ENCODE results near the gene HOXB8.

HOXB8 gene

DNA sequence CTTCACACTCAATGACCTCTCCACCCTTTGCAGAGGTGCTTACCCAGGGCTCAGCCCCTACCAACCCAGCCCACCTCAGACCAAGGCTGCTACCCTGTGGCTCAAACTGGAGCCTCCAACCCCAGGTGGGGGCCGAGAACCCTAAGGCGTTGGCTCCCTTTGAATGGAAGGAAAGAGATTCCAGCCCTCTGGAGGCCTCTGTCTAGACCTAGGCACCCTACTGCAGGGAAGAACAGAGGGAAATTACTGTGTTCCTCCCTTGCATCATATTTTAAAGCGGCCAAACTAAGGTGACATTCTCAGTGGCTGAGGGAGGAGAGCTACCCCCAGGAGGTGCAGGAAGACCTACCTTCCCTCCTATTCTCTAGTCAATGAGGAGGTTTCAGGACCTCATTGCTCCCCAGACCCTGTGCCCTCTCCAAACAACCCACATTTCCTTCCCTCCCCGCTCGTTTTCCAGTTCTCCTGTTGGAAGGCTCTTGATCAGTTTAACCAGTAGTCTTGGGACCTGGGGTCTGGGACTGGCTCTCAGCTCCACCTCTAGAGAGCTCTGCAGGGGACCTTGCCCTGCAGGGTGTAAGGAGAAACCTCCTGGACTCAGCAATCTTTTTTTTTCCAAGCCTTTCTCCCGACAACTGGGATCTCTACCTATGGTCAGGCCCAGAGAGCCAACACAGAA is 5.5 kb upstream of the HOXB8 start:
- Histone ChIP-seq H3K18ac (ENCODE audit: low read depth in 1 of 2, low read length in 2 of 2) (peak overlapping the region; percentile 88), H3K9me3 (ENCODE audit: control insufficient read depth, low read length) (no peaks in the 10 kb centered on the region), H2BK15ac (ENCODE audit: low read depth, poor library complexity, severe bottlenecking) (no peak overlapping the region), H3K4me3 (ENCODE audit: insufficient read depth in 1 of 2, low read depth in 1 of 2, low read length in 2 of 2) (no peak overlapping the region), H3K4ac (ENCODE audit: low read depth in 1 of 2, low read length in 2 of 2) (peak overlapping the region; percentile 42 to 93), H3K9ac (ENCODE audit: low read length) (no peak overlapping the region), H4K8ac (ENCODE audit: low read length) (peak overlapping the region; percentile 81), H3K79me1 (replicated peaks; ENCODE audit: low read length, poor library complexity, severe bottlenecking) (no peaks in the 10 kb centered on the region), H2AFZ (ENCODE audit: low read depth, low read length) (no peak overlapping the region), H2BK120ac (ENCODE audit: low read depth, low read length) (peak overlapping the region; percentile 98), H2AK5ac (ENCODE audit: low read length, severe bottlenecking) (no peak overlapping the region), H4K91ac (ENCODE audit: low read length) (peak overlapping the region; percentile 67), H3K14ac (ENCODE audit: low read length in 2 of 2) (peak overlapping the region in 1 of 2 experiments; percentile 85), H3K4me2 (ENCODE audit: low read length, poor library complexity, severe bottlenecking) (no peak overlapping the region), H3K27ac (ENCODE audit: low read length, poor library complexity, severe bottlenecking) (no peak overlapping the region), H3K4me1 (ENCODE audit: control insufficient read depth, insufficient read depth, low read depth, low read length) (peaks cover 24% of the 10 kb centered on the region), H3K36me3 (ENCODE audit: control insufficient read depth in 1 of 2, insufficient read depth in 2 of 2, low read depth in 1 of 2, low read length in 2 of 2) (no peaks in the 10 kb centered on the region), H2BK5ac (ENCODE audit: low read depth, low read length, poor library complexity, severe bottlenecking) (no peak overlapping the region), H2BK12ac (ENCODE audit: low read length in 2 of 2) (peak overlapping the region; percentile 9 to 70), H3K27me3 (ENCODE audit: control insufficient read depth in 1 of 2, insufficient read depth in 1 of 2, low read length in 2 of 2) (peaks cover 97 to 98% of the 10 kb centered on the region in 2 experiments), H3K23ac (ENCODE audit: low read length in 2 of 2) (peak overlapping the region in 1 of 2 experiments; percentile 74)
- WGBS = 7% methylated on average over 5 of the region's 6 CpGs
- peak; percentile 69 for DNase-seq

DNA sequence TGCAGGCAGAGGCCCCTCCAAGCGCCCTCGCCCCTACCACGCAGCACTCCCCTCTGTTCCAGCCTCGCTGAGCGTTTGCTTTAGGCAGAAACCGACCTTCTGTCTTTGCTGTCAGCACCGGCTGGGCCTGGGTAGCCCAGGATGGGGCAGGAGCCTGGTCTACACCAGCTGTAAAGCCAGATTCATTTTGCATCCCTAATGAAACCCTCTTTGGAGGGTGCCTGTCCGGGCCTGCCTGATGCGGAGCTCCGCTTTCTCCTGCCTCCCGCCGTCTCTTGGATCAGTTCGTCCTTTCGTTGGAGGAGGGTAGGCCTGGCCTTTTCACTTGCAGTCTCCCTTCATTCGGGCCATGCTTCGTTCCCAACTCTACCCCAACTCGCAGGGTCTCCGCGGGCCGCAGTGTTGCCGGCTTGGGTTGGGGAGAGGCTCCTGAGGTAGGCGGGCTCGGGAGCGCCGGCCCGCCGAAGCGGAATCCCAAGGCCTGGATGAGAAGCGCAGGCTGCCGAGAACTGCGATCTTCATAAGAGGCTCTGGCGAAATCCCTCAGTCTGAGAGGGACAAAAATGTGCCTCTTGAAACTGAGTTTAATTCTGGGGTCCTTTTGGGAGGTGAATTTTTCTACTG is 4.8 kb upstream of the HOXB8 start:
- H3K27me3 ChIP-seq (ENCODE audit: control insufficient read depth in 1 of 2, insufficient read depth in 1 of 2, low read length in 2 of 2) = peaks cover 97 to 98% of the 10 kb centered on the region in 2 experiments
- peaks cover 19% of the 10 kb centered on the region for H3K4me1 ChIP-seq (ENCODE audit: control insufficient read depth, insufficient read depth, low read depth, low read length)
- WGBS = 4% methylated on average over 26 of the region's 32 CpGs
- no peaks in the 10 kb centered on the region for H3K79me1 ChIP-seq (replicated peaks; ENCODE audit: low read length, poor library complexity, severe bottlenecking)
- no peak overlapping the region for H2BK5ac ChIP-seq (ENCODE audit: low read depth, low read length, poor library complexity, severe bottlenecking)
- H3K36me3 ChIP-seq (ENCODE audit: control insufficient read depth in 1 of 2, insufficient read depth in 2 of 2, low read depth in 1 of 2, low read length in 2 of 2) = no peaks in the 10 kb centered on the region
- peak overlapping the region; percentile 90 to 93 for H3K4ac ChIP-seq (ENCODE audit: low read depth in 1 of 2, low read length in 2 of 2)
- peak; percentile 81 for DNase-seq
- peak overlapping the region in 1 of 2 experiments; percentile 0 for H3K23ac ChIP-seq (ENCODE audit: low read length in 2 of 2)
- peak overlapping the region; percentile 96 for H4K91ac ChIP-seq (ENCODE audit: low read length)
- H2BK120ac ChIP-seq (ENCODE audit: low read depth, low read length) = peak overlapping the region; percentile 98
- peak overlapping the region; percentile 88 for H3K18ac ChIP-seq (ENCODE audit: low read depth in 1 of 2, low read length in 2 of 2)
- no peak overlapping the region for H2AK5ac ChIP-seq (ENCODE audit: low read length, severe bottlenecking)
- no peak overlapping the region for H3K27ac ChIP-seq (ENCODE audit: low read length, poor library complexity, severe bottlenecking)
- peak overlapping the region; percentile 12 to 19 for H3K14ac ChIP-seq (ENCODE audit: low read length in 2 of 2)
- no peak overlapping the region for H3K9ac ChIP-seq (ENCODE audit: low read length)
- H2BK15ac ChIP-seq (ENCODE audit: low read depth, poor library complexity, severe bottlenecking) = no peak overlapping the region
- H4K8ac ChIP-seq (ENCODE audit: low read length) = peak overlapping the region; percentile 83
- H3K4me2 ChIP-seq (ENCODE audit: low read length, poor library complexity, severe bottlenecking) = no peak overlapping the region
- H3K4me3 ChIP-seq (ENCODE audit: insufficient read depth in 1 of 2, low read depth in 1 of 2, low read length in 2 of 2) = no peak overlapping the region
- H2BK12ac ChIP-seq (ENCODE audit: low read length in 2 of 2) = peak overlapping the region; percentile 4 to 19
- no peak overlapping the region for H2AFZ ChIP-seq (ENCODE audit: low read depth, low read length)
- H3K9me3 ChIP-seq (ENCODE audit: control insufficient read depth, low read length) = no peaks in the 10 kb centered on the region

DNA sequence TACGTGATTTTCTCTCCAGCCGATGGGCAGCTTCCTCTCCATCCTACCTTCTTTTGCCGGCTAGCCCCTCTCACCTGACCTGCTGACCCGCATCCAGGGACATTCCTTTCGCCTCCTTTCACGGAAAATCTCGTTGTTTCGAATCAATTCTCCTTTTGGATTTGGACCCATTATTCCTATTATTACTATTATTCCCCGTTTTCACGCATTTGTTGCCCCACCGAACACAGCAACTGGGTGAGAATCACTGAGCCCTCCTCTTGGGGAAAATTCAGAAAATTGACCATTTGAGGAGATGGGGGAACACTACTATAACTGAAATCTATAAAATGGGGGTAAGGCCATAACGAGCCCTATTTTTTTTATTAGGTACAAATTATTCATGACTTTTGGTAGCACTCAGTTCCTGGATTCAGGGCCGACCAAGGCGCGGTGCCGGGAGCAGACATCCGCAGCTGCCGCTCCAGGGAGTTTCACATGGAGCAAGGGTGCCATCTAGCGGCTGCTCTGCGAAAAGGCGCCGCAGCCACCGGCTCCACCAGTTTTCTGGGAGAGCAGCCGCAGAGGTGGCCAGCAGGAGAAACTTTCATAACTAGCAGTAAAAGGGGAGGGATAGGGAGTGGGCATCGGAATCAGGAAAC is 3.3 kb upstream of the HOXB8 start:
- H3K4me2 ChIP-seq (ENCODE audit: low read length, poor library complexity, severe bottlenecking) = peak overlapping the region; percentile 71
- no peaks in the 10 kb centered on the region for H3K9me3 ChIP-seq (ENCODE audit: control insufficient read depth, low read length)
- H2BK5ac ChIP-seq (ENCODE audit: low read depth, low read length, poor library complexity, severe bottlenecking) = no peak overlapping the region
- peaks cover 19% of the 10 kb centered on the region for H3K4me1 ChIP-seq (ENCODE audit: control insufficient read depth, insufficient read depth, low read depth, low read length)
- peak overlapping the region; percentile 87 to 99 for H2BK12ac ChIP-seq (ENCODE audit: low read length in 2 of 2)
- no peak overlapping the region for H2AFZ ChIP-seq (ENCODE audit: low read depth, low read length)
- H2BK120ac ChIP-seq (ENCODE audit: low read depth, low read length) = peak overlapping the region; percentile 82
- peak overlapping the region; percentile 92 to 97 for H3K4ac ChIP-seq (ENCODE audit: low read depth in 1 of 2, low read length in 2 of 2)
- H3K9ac ChIP-seq (ENCODE audit: low read length) = peak overlapping the region; percentile 79
- peak; percentile 94 for DNase-seq
- peaks cover 84 to 85% of the 10 kb centered on the region in 2 experiments for H3K27me3 ChIP-seq (ENCODE audit: control insufficient read depth in 1 of 2, insufficient read depth in 1 of 2, low read length in 2 of 2)
- no peak overlapping the region for H3K27ac ChIP-seq (ENCODE audit: low read length, poor library complexity, severe bottlenecking)
- H3K23ac ChIP-seq (ENCODE audit: low read length in 2 of 2) = peak overlapping the region in 1 of 2 experiments; percentile 46
- peak overlapping the region in 1 of 2 experiments; percentile 35 for H3K14ac ChIP-seq (ENCODE audit: low read length in 2 of 2)
- H2AK5ac ChIP-seq (ENCODE audit: low read length, severe bottlenecking) = no peak overlapping the region
- no peaks in the 10 kb centered on the region for H3K79me1 ChIP-seq (replicated peaks; ENCODE audit: low read length, poor library complexity, severe bottlenecking)
- 3% methylated on average over 24 of the region's 25 CpGs for WGBS
- no peaks in the 10 kb centered on the region for H3K36me3 ChIP-seq (ENCODE audit: control insufficient read depth in 1 of 2, insufficient read depth in 2 of 2, low read depth in 1 of 2, low read length in 2 of 2)
- H4K91ac ChIP-seq (ENCODE audit: low read length) = peak overlapping the region; percentile 95
- peak overlapping the region; percentile 99 for H2BK15ac ChIP-seq (ENCODE audit: low read depth, poor library complexity, severe bottlenecking)
- H4K8ac ChIP-seq (ENCODE audit: low read length) = no peak overlapping the region
- peak overlapping the region; percentile 87 to 99 for H3K18ac ChIP-seq (ENCODE audit: low read depth in 1 of 2, low read length in 2 of 2)
- H3K4me3 ChIP-seq (ENCODE audit: insufficient read depth in 1 of 2, low read depth in 1 of 2, low read length in 2 of 2) = peak overlapping the region in 1 of 2 experiments; percentile 78

Data from mesenchymal stem cell (in vitro differentiated cells and primary cell).